ENCODE results near the gene YPEL1.

GRCh38 chr22:21718499-21718898, 17.1 kb downstream of the YPEL1 start:
- TF ChIP-seq RAD21 (IDR thresholded peaks at IDR 0.05; ENCODE audit: low read depth) (no peak), MAX (IDR thresholded peaks at IDR 0.05) (no peak), CEBPB (IDR thresholded peaks at IDR 0.05) (no peak), YY1 (IDR thresholded peaks at IDR 0.05; ENCODE audit: low read depth) (no peak), EP300 (IDR thresholded peaks at IDR 0.05; ENCODE audit: borderline replicate concordance) (no peak), EGR1 (IDR thresholded peaks at IDR 0.05) (no peak), TCF12 (IDR thresholded peaks at IDR 0.05; ENCODE audit: low read depth) (no peak), REST (IDR thresholded peaks at IDR 0.05; ENCODE audit: low read depth) (no peak), NFIC (IDR thresholded peaks at IDR 0.05) (no peak), CREB1 (IDR thresholded peaks at IDR 0.05; ENCODE audit: low read depth) (no peak)

All from Ishikawa (cell line).